Lower lobe of right lung (tissue), 2 donors: Measurements from ENCODE around the gene EIF4H. TPM values are rescaled to one million over a fixed set of nuclear protein-coding genes. Genes with fewer than 3 reads are reported as not detected.

ENCODE experiments used
- ATAC-seq, 2 donors: fragments of 200-7000 bp; cut with Tn5 transposase; one replicate each; pipeline ENCODE4 v1.9.1; 2020 to 2022; ENCODE audit warnings: mild to moderate bottlenecking in 2 of 2, moderate library complexity in 2 of 2
- DNase-seq: peaks from one replicate; pipeline ENCODE4 v3.0.0-alpha.2; 2020
- H3K27ac ChIP-seq: fragments of 200-600 bp; one replicate; pipeline ENCODE4 v1.8.0; 2022
- H3K27me3 ChIP-seq: fragments of 200-600 bp; one replicate; pipeline ENCODE4 v1.8.0; 2022; ENCODE audit warnings: low read depth
- H3K36me3 ChIP-seq: fragments of 200-600 bp; one replicate; pipeline ENCODE4 v1.8.0; 2022; ENCODE audit warnings: mild to moderate bottlenecking
- H3K4me1 ChIP-seq: fragments of 200-600 bp; one replicate; pipeline ENCODE4 v1.8.0; 2022
- H3K4me3 ChIP-seq: fragments of 200-600 bp; one replicate; pipeline ENCODE4 v1.8.0; 2022; ENCODE audit warnings: mild to moderate bottlenecking
- H3K9me3 ChIP-seq: fragments of 200-600 bp; one replicate; pipeline ENCODE4 v1.8.0; 2022
- CTCF ChIP-seq: fragments of 200-600 bp; IDR thresholded peaks from one replicate; pipeline ENCODE4 v1.8.0; 2022; ENCODE audit warnings: antibody characterized with exemption, mild to moderate bottlenecking
- intact Hi-C: fragments of 100-400 bp; cut with DNase I; formaldehyde crosslinking; loops from one replicate; pipeline ENCODE4 v1.11.0; 2022
- total RNA-seq: library from RNA; stranded (reverse); fragmentation: NEBNext Ultra II Directional; extraction: Animal tissue kit (Norgen Biotek cat#: 25700); gene quantifications from one replicate; pipeline ENCODE4 v1.2.1, GENCODE V29; 2021
- donor health status: DM: no; HTN: yes; CAD: no; lungs with severe emphysema.

Gene EIF4H
- total RNA-seq, 1 donor from 2014 or later, result 210 TPM

- H3K4me1 ChIP-seq, result peaks cover 62% of the 10 kb centered on the region
- ATAC-seq (no peak), DNase-seq (no peak)
- H3K36me3 ChIP-seq, result peaks cover 40% of the 10 kb centered on the region
- H3K27me3 ChIP-seq, result no peaks in the 10 kb centered on the region
- H3K27ac ChIP-seq, result peak overlapping the region; percentile 97
- intact Hi-C loops, result no loop called here
- H3K9me3 ChIP-seq, result no peaks in the 10 kb centered on the region
- peak overlapping the region; percentile 96 for H3K4me3 ChIP-seq
- TF ChIP-seq CTCF, result no peak
Observed at GRCh38 chr7:74175340-74175739, 1.2 kb downstream of the EIF4H start.

- TF ChIP-seq CTCF, result no peak
- Histone ChIP-seq H3K9me3 (no peaks in the 10 kb centered on the region), H3K4me3 (no peak overlapping the region), H3K27me3 (no peaks in the 10 kb centered on the region), H3K4me1 (peaks cover 74% of the 10 kb centered on the region), H3K36me3 (peaks cover 40% of the 10 kb centered on the region), H3K27ac (no peak overlapping the region)
- ATAC-seq (no peak), DNase-seq (no peak)
- intact Hi-C loops, result no loop called here
Observed at GRCh38 chr7:74176555-74176954, 2.4 kb downstream of the EIF4H start.

GRCh38 chr7:74178632-74179031, 4.5 kb downstream of the EIF4H start:
- no peak for TF ChIP-seq CTCF
- Histone ChIP-seq H3K9me3 (no peaks in the 10 kb centered on the region), H3K27me3 (no peaks in the 10 kb centered on the region), H3K36me3 (peaks cover 40% of the 10 kb centered on the region), H3K27ac (no peak overlapping the region), H3K4me1 (peaks cover 88% of the 10 kb centered on the region), H3K4me3 (no peak overlapping the region)
- intact Hi-C loops, result no loop called here
- DNase-seq (no peak), ATAC-seq (no peak)

- Histone ChIP-seq H3K4me3 (no peak overlapping the region), H3K27me3 (no peaks in the 10 kb centered on the region), H3K9me3 (no peaks in the 10 kb centered on the region), H3K36me3 (peaks cover 40% of the 10 kb centered on the region), H3K4me1 (peaks cover 100% of the 10 kb centered on the region), H3K27ac (no peak overlapping the region)
- DNase-seq (no peak), ATAC-seq (no peak)
- TF ChIP-seq CTCF, result no peak
- intact Hi-C loops, result no loop called here
Observed at GRCh38 chr7:74179935-74180604, 5.9 kb downstream of the EIF4H start.

- Histone ChIP-seq H3K27me3 (no peaks in the 10 kb centered on the region), H3K4me1 (peaks cover 100% of the 10 kb centered on the region), H3K4me3 (no peak overlapping the region), H3K9me3 (no peaks in the 10 kb centered on the region), H3K27ac (peak overlapping the region; percentile 46), H3K36me3 (peaks cover 40% of the 10 kb centered on the region)
- DNase-seq (no peak), ATAC-seq (peak; percentile 58 to 72)
- intact Hi-C loops, result no loop called here
- no peak for TF ChIP-seq CTCF
Observed at GRCh38 chr7:74180866-74181265, 6.7 kb downstream of the EIF4H start.
